HG03066 (cell line): ENCODE results near the gene WFIKKN1.

ENCODE experiments used
- ATAC-seq: cut with Tn5 transposase; IDR thresholded peaks from one replicate; pipeline ENCODE4 v1.9.1; 2021; ENCODE audit warnings: low read depth; ENCODE audit not compliant: unreplicated experiment

WFIKKN1 gene

DNA sequence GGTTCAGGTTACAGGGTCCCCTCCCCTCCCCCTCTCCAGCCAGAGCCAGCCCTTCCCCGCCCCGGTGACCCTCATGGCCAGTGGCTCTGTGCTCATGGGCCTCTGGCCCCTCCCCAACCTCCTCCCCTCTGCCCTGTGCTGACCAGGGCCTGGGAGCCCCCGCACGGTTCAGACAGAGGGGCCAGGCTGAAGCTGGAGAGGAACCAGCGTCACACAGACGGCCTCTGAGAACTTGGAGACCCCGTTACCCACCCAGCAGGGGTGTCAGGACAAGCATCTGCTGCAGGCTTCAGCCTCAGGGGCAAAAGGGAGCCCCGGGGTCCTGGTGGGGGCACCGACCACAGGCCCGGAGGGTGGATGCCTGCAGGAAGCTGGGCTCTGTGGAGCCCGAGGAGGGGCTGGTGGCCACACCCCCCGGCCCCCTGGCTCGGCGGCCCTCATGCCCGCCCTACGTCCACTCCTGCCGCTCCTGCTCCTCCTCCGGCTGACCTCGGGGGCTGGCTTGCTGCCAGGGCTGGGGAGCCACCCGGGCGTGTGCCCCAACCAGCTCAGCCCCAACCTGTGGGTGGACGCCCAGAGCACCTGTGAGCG lies at the start of gene WFIKKN1:
Gene WFIKKN1, plus strand, starts transcription at position 171 of the 591 bp plus-strand sequence. Its CDS starts 269 bp downstream, at position 440.
- ATAC-seq, result no peak

DNA sequence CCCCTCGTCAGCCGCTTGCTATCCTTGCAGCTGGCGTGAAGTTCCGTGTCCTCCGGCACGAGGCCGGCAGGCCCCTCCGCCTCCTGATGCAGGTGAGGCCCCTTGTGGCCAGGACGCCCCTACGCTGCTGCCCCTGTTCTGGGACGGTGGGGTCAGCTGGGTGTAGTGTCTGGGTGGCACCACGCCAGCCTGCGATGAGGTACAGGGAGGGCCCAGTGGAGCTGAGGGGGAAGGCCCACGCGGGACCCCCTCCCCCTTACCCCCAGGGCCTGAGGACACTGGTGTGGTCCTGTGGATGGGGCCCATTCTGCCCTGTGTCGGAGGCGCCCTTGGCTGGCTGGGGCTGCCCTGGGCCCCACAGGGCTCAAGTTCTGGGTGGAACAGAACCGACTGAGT lies 48.6 kb upstream of the WFIKKN1 start:
- no peak for ATAC-seq

DNA sequence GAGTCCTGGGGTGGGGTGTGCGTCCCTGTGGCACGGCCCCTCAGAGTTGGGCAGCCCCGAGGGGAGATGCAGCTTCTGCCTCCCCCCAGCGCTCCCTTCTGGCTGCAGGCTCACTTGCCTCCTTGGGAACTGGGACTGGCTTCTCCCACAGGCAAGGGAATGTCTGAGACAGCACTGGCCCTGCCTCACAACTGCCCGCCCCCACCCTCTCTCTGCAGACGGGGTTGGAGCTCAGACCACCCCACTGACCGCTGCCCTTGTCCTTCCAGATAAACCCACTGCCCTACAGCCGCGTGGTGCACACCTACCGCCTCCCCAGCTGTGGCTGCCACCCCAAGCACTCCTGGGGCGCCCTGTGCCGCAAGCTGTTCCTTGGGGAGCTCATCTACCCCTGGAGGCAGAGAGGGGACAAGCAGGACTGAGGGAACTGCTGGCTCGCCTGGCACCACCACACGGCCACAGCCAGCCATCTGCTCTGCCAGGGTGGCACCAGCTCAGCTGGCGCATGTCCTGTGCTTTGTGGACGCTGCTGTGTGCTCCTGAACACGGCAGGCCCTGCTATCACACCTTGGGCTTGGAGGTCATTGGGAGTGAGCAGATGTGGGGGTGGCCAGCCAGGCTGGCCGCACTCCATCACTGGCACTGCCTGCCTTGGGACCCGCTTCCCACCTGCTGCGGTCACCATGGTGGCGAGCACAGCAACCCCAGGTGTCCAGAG lies 48.0 kb upstream of the WFIKKN1 start:
- no peak for ATAC-seq

DNA sequence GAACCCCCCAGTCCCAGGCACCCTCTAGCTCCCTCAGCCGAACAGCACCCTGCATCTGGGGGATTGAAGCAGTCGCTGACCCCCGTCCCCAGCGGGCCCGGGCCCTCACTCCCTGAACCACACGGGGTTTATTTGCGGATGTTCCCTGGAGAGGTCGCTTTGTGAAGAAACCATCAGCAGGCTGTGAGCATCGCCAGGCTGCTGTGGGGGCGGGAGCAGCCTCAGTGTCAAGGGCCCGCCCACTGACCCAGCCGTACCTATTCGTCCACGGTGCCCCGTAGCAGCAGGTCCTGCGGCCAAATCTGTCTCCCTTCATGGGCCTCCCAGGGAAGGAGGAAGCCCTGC lies 47.3 kb upstream of the WFIKKN1 start:
- ATAC-seq, result no peak

DNA sequence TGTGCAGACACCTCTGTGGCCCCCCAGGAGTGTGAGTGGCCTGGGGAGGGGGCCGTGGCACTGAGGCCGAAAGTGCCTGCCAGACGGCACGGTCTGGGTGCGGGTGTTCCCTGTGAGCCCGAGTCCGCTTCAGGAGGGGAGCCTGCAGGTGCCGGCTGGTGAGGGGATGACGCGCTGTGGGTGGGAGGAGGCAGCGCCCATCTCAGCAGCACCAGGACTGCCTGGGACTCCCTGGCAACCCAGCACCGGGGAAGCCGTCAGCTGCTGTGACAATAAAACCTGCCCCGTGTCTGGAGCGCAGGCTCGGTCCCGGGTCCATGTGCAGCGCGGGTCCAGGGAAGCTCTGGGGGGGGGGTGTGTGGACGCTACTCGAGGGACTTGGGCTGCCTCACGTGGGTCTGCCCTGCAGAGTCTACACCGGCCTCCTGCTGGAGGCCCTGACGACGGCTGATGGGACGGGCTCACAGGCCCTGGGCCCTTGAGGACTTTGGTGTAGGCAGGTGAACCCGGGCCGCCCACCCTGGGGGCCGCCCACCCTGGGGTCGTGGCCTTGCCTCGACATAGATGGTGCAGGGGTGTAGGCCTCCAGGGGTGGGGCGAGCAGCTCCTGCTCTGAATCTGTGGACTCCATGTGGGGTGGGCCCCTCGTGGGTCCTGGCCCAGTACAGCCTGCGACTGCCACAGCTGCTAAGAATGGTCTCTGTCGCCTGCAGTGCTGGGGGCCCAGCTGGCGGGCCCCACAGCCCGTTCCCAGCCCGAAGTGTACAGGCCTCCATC lies 46.8 kb upstream of the WFIKKN1 start:
- ATAC-seq, result no peak

- no peak for ATAC-seq
Observed at GRCh38 chr16:585351-585750, 45.4 kb upstream of the WFIKKN1 start.

GRCh38 chr16:586047-586644 lies 44.6 kb upstream of the WFIKKN1 start:
- no peak for ATAC-seq

DNA sequence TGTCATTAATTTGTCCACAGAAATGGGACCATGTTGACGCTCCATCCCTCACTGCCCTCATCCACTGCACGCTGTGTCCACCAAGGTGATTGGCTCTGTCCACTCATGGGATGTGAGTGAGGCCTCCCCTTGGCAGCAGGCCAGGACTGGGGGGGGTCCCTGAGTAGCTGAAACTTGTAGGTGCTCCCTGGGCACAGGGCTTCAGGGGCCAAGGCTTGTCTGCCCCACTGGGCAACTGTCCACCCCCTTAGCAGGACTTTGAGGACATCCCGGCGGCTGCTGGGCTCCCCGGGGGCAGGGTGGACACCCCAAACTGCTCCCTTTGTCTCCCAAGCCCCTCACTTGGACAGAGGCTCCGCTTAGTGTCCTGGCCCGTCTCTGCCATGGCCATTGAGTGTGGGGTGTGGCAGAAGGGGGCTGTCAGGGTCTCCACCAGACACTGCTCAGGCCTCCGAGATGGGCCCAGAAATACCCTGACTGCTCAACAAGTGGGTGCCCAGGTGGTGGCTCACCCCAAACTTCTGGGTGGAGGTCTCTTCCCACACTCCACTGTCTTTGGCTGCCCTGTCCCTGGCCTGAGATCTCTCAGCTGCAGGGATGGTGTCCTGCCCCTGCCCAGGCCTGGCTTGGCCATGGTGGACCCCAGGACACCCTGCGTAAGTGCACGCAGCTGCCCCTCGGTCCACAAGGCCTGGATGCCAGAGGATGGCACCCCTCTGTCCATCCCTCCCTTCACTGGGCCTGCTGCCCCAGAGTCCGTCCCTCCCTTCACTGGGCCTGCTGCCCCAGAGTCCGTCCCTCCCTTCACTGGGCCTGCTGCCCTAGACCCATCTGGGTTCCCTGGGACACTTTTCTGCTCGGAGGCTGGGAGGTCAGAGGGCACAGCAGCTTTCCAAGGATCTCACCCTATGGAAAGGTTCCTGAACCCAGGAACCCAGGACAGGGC lies 43.9 kb upstream of the WFIKKN1 start:
- no peak for ATAC-seq

- peak; percentile 5 for ATAC-seq
Observed at GRCh38 chr16:588639-588888, 42.2 kb upstream of the WFIKKN1 start.

DNA sequence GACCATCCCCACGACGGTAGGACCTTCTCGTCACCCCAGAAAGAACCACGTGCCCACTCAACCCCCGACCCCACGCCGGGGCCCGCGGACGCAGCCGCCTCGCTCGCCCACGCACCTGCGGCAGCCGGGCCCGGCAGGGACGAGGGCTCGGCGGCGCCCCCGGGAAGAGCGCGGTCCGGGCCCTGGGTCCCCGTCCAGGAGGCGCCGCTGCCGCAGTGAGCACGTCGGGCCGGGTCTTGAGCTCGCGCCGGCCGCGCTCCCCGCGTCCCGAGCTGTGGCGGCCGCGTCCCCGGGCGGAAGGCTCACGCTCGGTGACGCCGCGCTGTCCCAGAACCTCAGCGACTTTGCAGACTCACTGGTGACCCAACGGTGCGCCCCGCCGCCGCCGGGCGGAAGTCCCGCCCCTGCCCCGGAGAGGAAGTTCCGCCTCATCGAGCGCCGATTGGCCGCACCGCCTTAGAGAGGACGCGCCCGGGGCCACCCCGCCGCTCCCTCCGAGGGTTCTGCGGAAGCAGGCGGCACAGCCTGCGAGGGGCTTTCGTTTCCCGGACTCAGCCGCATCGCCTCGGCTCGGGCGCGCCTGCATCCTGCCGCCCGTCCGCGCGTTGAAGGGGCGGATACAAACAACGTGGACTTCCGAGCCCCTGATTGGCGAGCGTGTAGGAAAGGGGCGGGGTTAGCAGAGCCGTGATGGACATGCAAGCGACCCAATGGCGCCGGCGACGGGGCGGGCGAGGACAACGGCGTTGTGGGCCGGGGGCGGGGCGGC lies 41.7 kb upstream of the WFIKKN1 start:
- peak; percentile 71 for ATAC-seq

GRCh38 chr16:589658-590187 lies 41.1 kb upstream of the WFIKKN1 start, which contains the start of gene RAB40C:
Gene RAB40C (plus strand): TSS chr16:590066. CDS start chr16:590292, 226 bp downstream.
- ATAC-seq, result peak; percentile 71

GRCh38 chr16:590188-590814 lies 40.5 kb upstream of the WFIKKN1 start:
- ATAC-seq, result peak; percentile 2

DNA sequence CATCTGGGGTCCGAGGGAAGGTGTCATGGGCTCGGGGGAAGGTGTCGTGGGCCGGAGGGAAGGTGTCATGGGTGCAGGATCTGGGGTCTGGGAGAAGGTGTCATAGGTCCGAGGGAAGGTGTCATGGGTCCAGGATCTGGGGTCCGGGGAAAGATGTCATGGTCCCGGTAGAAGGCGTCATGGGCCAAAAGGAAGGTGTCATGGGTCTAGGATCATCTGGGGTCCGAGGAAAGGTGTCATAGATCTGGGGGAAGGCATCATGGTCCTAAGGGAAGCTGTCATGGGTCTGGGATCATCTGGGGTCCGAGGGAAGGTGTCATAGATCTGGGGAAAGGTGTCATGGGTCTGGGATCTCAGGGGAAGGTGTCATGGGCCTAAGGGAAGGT lies 40.0 kb upstream of the WFIKKN1 start:
- no peak for ATAC-seq

GRCh38 chr16:591231-591630 lies 39.6 kb upstream of the WFIKKN1 start:
- no peak for ATAC-seq

GRCh38 chr16:591892-592517 lies 38.8 kb upstream of the WFIKKN1 start:
- no peak for ATAC-seq

- no peak for ATAC-seq
Observed at GRCh38 chr16:592518-593306, 38.1 kb upstream of the WFIKKN1 start.

GRCh38 chr16:593406-593805 lies 37.4 kb upstream of the WFIKKN1 start:
- ATAC-seq, result no peak

DNA sequence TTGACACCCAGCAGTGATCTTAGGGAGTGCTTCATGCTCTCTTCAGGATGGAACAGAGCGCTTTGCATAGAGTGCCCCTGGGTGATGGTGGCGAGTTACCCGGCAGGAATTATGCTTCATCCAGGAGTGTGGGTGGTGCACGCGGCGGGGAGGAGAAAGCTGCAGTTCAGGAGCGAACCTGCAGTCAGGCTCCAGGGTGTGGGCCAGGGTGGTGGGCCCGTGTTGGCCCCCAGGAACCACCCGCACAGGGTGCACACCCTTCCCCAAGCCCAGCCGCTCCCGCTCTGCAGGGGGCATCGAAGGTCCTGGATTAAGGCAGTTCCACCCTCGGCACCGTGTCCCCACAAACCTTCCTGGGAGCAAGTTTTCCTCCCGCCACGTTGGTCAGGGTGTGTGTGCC lies 37.0 kb upstream of the WFIKKN1 start:
- no peak for ATAC-seq
